Neural crest cell (in vitro differentiated cells): ENCODE measurements around the gene SLC4A1. TPM values are rescaled to one million over a fixed set of nuclear protein-coding genes. Genes with fewer than 3 reads are reported as not detected.

Experiments
- DNase-seq: peaks from one replicate; pipeline ENCODE4 v3.0.0; 2021; ENCODE audit warnings: low read depth, mixed read lengths, low spot score
- H3K27ac Mint-ChIP-seq: one replicate; pipeline ENCODE4 v1.8.0; 2021; ENCODE audit warnings: mild to moderate bottlenecking, mixed read lengths; ENCODE audit not compliant: unreplicated experiment
- H3K27me3 Mint-ChIP-seq: 2 replicates; pipeline ENCODE4 v1.8.0; 2021; ENCODE audit warnings: low read depth, mild to moderate bottlenecking, mixed read lengths
- H3K36me3 Mint-ChIP-seq: 2 replicates; pipeline ENCODE4 v1.8.0; 2021; ENCODE audit warnings: low read depth, mild to moderate bottlenecking, mixed read lengths
- H3K4me1 Mint-ChIP-seq: 2 replicates; pipeline ENCODE4 v1.8.0; 2021; ENCODE audit warnings: mixed read lengths
- H3K4me3 Mint-ChIP-seq: one replicate; pipeline ENCODE4 v1.8.0; 2021; ENCODE audit warnings: mild to moderate bottlenecking, mixed read lengths
- H3K9me3 Mint-ChIP-seq: 2 replicates; pipeline ENCODE4 v1.8.0; 2021; ENCODE audit warnings: mixed read lengths
- total RNA-seq: library from RNA; stranded (reverse); gene quantifications from 2 replicates; pipeline ENCODE4 v1.2.1, GENCODE V29; 2021
- TF ChIP-seq, protein P1 (sequence below): fragments of 200-600 bp; sonication (generic); conservative IDR thresholded peaks from 2 replicates; pipeline ENCODE4 v1.5.0; 2021; ENCODE audit warnings: antibody characterized with exemption, mild to moderate bottlenecking

The SLC4A1 gene
- total RNA-seq, 1 donor from 2014 or later: not detected

GRCh38 chr17:44232061-44232460 lies 35.9 kb downstream of the SLC4A1 start:
- TF ChIP-seq, protein P1, sequence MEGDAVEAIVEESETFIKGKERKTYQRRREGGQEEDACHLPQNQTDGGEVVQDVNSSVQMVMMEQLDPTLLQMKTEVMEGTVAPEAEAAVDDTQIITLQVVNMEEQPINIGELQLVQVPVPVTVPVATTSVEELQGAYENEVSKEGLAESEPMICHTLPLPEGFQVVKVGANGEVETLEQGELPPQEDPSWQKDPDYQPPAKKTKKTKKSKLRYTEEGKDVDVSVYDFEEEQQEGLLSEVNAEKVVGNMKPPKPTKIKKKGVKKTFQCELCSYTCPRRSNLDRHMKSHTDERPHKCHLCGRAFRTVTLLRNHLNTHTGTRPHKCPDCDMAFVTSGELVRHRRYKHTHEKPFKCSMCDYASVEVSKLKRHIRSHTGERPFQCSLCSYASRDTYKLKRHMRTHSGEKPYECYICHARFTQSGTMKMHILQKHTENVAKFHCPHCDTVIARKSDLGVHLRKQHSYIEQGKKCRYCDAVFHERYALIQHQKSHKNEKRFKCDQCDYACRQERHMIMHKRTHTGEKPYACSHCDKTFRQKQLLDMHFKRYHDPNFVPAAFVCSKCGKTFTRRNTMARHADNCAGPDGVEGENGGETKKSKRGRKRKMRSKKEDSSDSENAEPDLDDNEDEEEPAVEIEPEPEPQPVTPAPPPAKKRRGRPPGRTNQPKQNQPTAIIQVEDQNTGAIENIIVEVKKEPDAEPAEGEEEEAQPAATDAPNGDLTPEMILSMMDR: no peak
- H3K4me1 Mint-ChIP-seq: no peaks in the 10 kb centered on the region
- no peaks in the 10 kb centered on the region for H3K9me3 Mint-ChIP-seq
- no peak for DNase-seq
- no peaks in the 10 kb centered on the region for H3K36me3 Mint-ChIP-seq
- H3K4me3 Mint-ChIP-seq: no peak overlapping the region
- peaks cover 5% of the 10 kb centered on the region for H3K27me3 Mint-ChIP-seq
- H3K27ac Mint-ChIP-seq: no peak overlapping the region

DNA sequence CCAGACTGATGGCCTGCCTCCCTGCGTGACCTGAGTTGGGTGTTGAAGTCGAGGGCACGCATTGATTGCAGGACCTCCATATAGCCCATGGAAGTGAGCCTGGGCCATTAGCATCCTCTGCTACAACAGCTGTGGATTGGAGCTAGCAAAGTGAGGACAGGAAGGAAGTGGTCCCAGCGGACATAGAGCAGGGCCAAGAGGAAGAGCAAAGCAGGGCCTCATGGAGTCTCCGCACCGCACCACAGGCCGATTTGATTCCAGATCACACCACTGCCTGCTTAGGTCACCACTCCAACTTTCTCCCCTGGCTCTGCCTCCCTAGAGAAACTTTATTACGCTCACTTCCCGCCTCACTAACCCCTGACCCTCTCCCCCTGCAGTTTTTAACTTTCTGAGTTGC lies 37.8 kb downstream of the SLC4A1 start:
- no peaks in the 10 kb centered on the region for H3K36me3 Mint-ChIP-seq
- no peaks in the 10 kb centered on the region for H3K9me3 Mint-ChIP-seq
- no peak overlapping the region for H3K27ac Mint-ChIP-seq
- H3K27me3 Mint-ChIP-seq: no peaks in the 10 kb centered on the region
- H3K4me1 Mint-ChIP-seq: no peaks in the 10 kb centered on the region
- no peak for DNase-seq
- H3K4me3 Mint-ChIP-seq: no peak overlapping the region
- TF ChIP-seq, protein P1: no peak

- Mint-ChIP-seq H3K4me1 (no peaks in the 10 kb centered on the region), H3K9me3 (no peaks in the 10 kb centered on the region), H3K4me3 (no peak overlapping the region), H3K36me3 (no peaks in the 10 kb centered on the region), H3K27ac (no peak overlapping the region), H3K27me3 (no peaks in the 10 kb centered on the region)
- DNase-seq: no peak
- TF ChIP-seq, protein P1: no peak
Observed at GRCh38 chr17:44229090-44229489, 38.8 kb downstream of the SLC4A1 start.

DNA sequence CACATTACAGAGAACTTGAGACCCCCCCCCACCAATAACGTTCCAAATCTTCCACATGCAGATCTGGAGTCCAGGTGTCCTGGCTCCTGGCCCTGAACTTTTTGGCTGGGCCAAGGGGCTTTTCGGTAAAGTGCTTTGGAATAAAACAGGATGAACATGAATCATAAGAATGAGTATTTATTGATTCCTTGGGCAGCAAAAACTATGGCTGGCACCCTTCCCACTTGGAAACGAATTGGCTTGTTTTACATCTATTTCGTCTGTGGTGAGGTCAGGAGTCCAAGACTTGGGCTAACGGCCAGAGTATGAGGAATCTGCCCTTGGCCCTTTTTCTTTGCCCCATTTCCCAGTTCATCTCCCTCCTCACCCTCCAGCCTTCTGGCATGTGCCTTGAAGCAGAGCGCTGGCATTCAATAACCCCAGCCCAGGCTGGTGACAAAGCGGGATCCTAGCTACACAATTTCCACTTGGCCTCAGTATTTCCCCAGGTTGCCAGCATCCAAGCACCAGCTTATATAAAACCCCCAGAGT lies 44.3 kb downstream of the SLC4A1 start:
- H3K27ac Mint-ChIP-seq: no peak overlapping the region
- peaks cover 18% of the 10 kb centered on the region for H3K4me1 Mint-ChIP-seq
- no peak for DNase-seq
- no peaks in the 10 kb centered on the region for H3K36me3 Mint-ChIP-seq
- H3K4me3 Mint-ChIP-seq: peak overlapping the region; percentile 95
- TF ChIP-seq, protein P1: no peak
- H3K27me3 Mint-ChIP-seq: peaks cover 2% of the 10 kb centered on the region
- H3K9me3 Mint-ChIP-seq: no peaks in the 10 kb centered on the region

DNA sequence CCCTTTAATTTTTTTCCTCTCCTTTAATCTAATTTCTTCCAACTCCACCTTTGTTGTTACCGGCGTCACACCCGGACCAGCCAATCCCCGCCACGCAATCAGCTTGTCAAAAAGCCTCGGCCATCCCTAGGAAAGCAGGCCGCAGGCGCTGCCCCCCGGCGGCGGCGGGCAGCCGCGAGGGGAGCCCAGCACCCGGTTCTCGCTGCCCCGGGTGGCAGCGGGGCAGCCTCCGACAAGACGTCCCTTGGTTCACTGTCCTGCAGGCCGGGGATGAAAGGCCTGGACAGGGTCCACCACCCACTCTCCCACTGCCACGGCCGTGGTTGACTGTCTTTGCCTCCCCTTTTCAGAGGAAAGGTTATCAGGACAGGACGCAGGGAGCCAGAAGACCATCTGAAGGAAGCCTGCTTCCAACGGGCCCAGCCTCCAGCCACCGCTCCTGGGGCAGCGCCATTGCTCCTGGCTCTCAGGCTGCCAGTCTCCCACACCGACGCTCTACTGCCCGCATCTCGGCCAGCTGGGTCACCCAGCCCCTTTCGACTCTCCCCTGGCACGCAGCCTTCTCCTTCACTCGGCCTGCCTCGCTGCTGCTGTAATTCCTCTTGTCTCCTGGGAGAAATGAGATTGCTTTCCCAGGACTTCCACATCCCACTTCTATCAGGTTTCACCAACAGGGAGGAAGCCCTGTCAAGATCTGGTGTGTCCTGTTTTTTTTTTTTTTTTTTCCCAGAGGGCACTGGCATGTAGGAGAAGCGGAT lies 45.6 kb downstream of the SLC4A1 start:
- DNase-seq: peak; percentile 40
- H3K36me3 Mint-ChIP-seq: no peaks in the 10 kb centered on the region
- H3K27ac Mint-ChIP-seq: no peak overlapping the region
- peak overlapping the region; percentile 95 for H3K4me3 Mint-ChIP-seq
- H3K27me3 Mint-ChIP-seq: peaks cover 2% of the 10 kb centered on the region
- TF ChIP-seq, protein P1: no peak
- H3K9me3 Mint-ChIP-seq: no peaks in the 10 kb centered on the region
- H3K4me1 Mint-ChIP-seq: peaks cover 26% of the 10 kb centered on the region
